Right forelimb (tissue), 1 donor: ENCODE measurements around the gene CCDC24.
A peak's percentile ranks its signal among the peaks of the same experiment; 100 is the strongest.

Source experiments
- DNase-seq: peaks from one replicate; pipeline ENCODE4 v3.0.0-alpha.2; 2018

CCDC24 gene

GRCh38 chr1:43963890-43964289, 27.5 kb upstream of the CCDC24 start:
- no peak for DNase-seq

DNA sequence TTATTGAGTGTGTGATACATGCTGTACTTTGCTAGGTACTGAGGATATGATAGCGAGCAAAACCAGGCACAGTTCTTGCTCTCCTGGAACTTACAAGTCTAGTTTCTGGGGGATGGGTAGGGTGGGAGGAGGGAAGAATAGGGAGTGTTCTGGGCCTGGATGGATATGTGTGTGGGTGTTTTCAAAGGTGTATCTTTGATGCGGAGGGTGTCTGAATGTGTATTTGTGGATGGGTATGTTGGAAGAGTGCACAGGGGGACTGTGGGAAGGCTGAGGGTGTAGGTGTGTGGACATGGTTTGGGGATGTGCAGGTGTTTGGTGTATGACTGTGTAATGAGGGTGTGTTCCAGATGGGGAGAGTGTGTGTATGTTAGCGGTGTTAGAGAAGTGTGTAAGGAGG, 26.1 kb upstream of the CCDC24 start:
- no peak for DNase-seq

GRCh38 chr1:43968348-43968948, 23.0 kb upstream of the CCDC24 start:
- DNase-seq: no peak

GRCh38 chr1:43969416-43969745, 22.0 kb upstream of the CCDC24 start:
- no peak for DNase-seq

- DNase-seq: peak; percentile 96
These were observed 21.5 kb upstream of the CCDC24 start, which contains the start of gene DPH2 for GRCh38 chr1:43969746-43970466. Gene DPH2 (plus strand): TSS chr1:43970010. CDS start chr1:43970176, 166 bp downstream.

GRCh38 chr1:43970502-43970901, 20.9 kb upstream of the CCDC24 start:
- DNase-seq: no peak

- DNase-seq: no peak
These were observed 20.5 kb upstream of the CCDC24 start for GRCh38 chr1:43970911-43971310.

DNA sequence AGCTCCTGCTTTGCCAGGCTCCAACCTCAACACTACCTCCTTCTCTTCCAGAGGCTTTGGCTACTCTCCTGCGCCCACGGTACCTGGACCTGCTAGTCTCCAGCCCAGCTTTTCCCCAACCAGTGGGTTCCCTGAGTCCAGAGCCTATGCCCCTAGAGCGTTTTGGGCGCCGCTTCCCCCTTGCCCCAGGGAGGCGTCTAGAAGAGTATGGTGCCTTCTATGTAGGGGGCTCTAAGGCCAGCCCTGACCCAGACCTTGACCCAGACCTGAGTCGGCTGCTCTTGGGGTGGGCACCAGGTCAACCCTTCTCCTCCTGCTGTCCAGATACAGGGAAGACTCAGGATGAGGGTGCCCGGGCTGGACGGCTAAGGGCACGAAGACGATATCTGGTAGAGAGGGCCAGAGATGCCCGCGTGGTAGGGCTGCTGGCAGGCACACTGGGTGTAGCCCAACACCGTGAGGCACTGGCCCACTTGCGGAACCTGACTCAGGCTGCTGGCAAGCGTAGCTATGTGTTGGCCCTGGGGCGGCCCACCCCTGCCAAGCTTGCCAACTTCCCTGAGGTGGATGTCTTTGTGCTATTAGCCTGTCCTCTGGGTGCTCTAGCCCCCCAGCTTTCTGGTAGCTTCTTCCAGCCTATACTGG, 19.9 kb upstream of the CCDC24 start:
- DNase-seq: no peak

DNA sequence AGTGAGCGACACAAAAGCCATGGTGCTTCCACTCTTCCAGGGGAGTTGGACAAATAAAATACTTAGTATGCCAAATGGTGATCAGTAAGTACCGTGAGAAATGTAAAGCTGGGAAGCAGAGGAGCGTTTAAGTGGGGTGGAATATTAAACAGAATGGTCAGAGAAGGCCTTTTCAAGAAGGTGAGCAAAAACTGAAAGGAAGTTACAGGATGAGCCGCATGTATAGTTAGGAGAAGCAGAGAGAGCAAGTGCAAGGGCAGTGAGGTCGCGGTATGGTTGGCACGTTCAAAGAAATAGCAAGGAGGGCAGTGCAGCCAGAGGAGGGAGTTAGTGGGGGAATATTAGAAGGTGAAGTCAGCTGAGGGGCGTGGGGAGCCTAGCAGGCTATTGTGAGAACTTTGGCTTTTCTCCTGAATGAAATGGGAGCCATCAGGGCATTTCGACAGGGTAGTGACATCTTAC, 17.4 kb upstream of the CCDC24 start:
- DNase-seq: no peak

GRCh38 chr1:43974443-43975248, 16.8 kb upstream of the CCDC24 start, which contains the start of gene ATP6V0B:
Gene ATP6V0B (plus strand): TSS chr1:43974960. CDS start chr1:43975041, 81 bp downstream.
- peak; percentile 97 for DNase-seq

- DNase-seq: no peak
These were observed 16.0 kb upstream of the CCDC24 start for GRCh38 chr1:43975249-43975961.

- DNase-seq: no peak
These were observed 15.4 kb upstream of the CCDC24 start for GRCh38 chr1:43976045-43976444.

DNA sequence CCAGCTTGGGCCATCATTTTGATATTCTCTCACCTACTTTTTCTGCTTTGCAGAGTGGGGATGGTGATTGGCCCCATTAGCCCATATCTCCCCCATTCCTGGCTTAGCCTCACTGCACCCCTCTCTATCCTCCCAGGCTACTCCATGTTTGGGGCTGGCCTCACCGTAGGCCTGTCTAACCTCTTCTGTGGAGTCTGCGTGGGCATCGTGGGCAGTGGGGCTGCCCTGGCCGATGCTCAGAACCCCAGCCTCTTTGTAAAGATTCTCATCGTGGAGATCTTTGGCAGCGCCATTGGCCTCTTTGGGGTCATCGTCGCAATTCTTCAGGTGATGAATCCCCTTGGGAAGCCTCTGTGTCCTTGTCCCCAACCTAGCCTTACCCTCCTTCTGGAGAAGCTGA, 14.5 kb upstream of the CCDC24 start:
- no peak for DNase-seq

GRCh38 chr1:43977376-43978263, 13.8 kb upstream of the CCDC24 start:
- no peak for DNase-seq

DNA sequence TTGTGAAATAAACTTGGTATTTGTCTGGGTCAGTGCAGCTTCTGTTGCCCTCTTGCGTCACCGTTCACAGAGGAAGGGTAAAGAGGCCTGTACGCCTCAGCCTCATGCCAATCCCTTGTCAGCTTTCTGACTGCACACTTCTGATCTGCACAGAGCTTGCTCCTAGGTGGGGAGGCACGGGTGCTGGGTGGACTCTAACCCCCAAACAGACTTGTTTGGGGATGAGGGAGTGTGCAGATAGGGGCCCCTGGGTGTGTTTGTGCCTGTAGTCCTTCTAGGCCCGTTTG, 13.2 kb upstream of the CCDC24 start:
- no peak for DNase-seq

DNA sequence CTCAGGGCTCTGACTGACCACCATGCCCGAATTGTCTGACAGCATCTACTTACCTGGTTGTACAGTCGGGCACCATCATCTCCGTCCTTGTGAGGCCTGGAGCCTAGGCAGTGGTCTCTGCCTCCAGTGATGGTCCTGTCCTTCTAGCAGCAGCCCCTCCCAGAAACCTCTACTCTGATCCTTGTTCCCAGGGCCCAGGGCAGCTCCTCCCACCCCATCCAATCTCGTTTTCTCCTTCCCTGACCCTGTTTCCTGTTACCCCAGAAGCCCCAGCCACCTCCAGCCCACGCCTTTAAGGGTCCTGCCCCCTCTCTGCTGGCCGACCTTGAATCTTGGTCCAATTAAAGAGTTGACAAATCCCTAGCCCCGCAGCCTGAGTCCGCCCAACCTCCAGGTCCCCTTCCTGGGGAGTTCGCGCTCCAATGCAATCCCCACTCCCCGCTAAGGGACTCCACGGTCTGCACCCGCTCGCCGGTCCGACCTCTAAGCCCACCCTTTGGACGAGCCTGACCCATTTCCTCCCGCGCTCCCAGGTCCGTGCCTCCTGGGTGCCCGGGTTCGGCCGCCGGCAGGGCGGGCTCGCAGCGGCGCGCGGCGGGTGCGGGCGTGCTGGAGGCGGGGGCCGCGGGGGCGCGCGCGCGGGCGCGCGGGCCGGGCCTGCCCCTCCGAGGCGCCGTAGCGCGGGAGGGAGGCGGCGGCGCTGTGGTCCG, 12.7 kb upstream of the CCDC24 start, which contains the start of gene B4GALT2:
Gene B4GALT2, plus strand, starts transcription at position 660 of the 710 bp plus-strand sequence. CDS start 1,951 bp downstream, outside the sequence.
- peak; percentile 72 for DNase-seq

DNA sequence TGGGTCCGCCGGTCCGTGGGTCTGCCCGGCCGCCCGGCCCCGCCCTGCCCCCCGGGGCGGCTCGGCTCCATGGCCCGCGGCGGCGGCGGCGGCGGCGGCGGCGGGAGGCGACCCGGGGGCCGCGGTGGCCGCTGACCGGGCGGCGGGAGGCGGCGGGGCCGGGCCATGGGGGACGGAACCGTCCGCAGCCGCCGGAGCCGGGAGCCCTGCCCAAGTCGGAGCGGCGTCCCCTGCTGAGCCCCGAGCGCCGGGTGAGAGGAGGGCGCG, 12.2 kb upstream of the CCDC24 start:
- DNase-seq: no peak

GRCh38 chr1:43979528-43980254, 11.7 kb upstream of the CCDC24 start:
- peak; percentile 84 for DNase-seq

- no peak for DNase-seq
These were observed 10.9 kb upstream of the CCDC24 start for GRCh38 chr1:43980255-43981134.
